HG03045 (cell line): ENCODE results near the gene C6orf58.
"Not testable (repeated sequence)": the region's sequence is repeated elsewhere in the genome, so short reads cannot be mapped to it uniquely, and the experiment has no call there.

Source experiments
- ATAC-seq: cut with Tn5 transposase; IDR thresholded peaks from one replicate; pipeline ENCODE4 v1.9.1; 2021; ENCODE audit warnings: mild to moderate bottlenecking, moderate library complexity; ENCODE audit not compliant: unreplicated experiment

C6orf58 gene

GRCh38 chr6:127590344-127590743 lies 13.4 kb downstream of the C6orf58 start:
- ATAC-seq, result no peak

- ATAC-seq, result no peak
These were observed 16.0 kb downstream of the C6orf58 start for GRCh38 chr6:127592964-127593363.

GRCh38 chr6:127593456-127593855 lies 16.5 kb downstream of the C6orf58 start:
- ATAC-seq, result not testable (repeated sequence)

- ATAC-seq, result no peak
These were observed 29.2 kb downstream of the C6orf58 start for GRCh38 chr6:127606131-127606562.

GRCh38 chr6:127608554-127609270 lies 31.7 kb downstream of the C6orf58 start:
- ATAC-seq, result no peak

GRCh38 chr6:127618729-127619128 lies 41.8 kb downstream of the C6orf58 start:
- ATAC-seq, result no peak

- ATAC-seq, result no peak
These were observed 53.8 kb downstream of the C6orf58 start for GRCh38 chr6:127630800-127631199.

GRCh38 chr6:127634178-127634577 lies 57.2 kb downstream of the C6orf58 start:
- no peak for ATAC-seq

GRCh38 chr6:127635091-127635490 lies 58.1 kb downstream of the C6orf58 start:
- ATAC-seq, result no peak

GRCh38 chr6:127637830-127638409 lies 60.9 kb downstream of the C6orf58 start:
- ATAC-seq, result no peak
